ENCODE measurements around the gene KCTD3.

- no peak for TF ChIP-seq POLR2A (IDR thresholded peaks at IDR 0.05; ENCODE audit: low read length)
- no peak for TF ChIP-seq GATA1 (IDR thresholded peaks at IDR 0.05; ENCODE audit: low read depth, low read length)
These were observed 591 bp downstream of the KCTD3 start for GRCh38 chr1:215567491-215568298.
